ENCODE results near the gene TBX18.

Gene TBX18

GRCh38 chr6:84696166-84696565, 68.2 kb downstream of the TBX18 start:
- H3K4me1 ChIP-seq (ENCODE audit: control insufficient read depth in 1 of 2, insufficient read depth in 2 of 2, low read length in 2 of 2) = no peaks in the 10 kb centered on the region
- H3K36me3 ChIP-seq (ENCODE audit: control insufficient read depth in 1 of 2, insufficient read depth in 2 of 2, low read length in 2 of 2) = no peaks in the 10 kb centered on the region
- no peaks in the 10 kb centered on the region for H3K9me3 ChIP-seq (ENCODE audit: control insufficient read depth in 1 of 2, low read length in 2 of 2)
- no peaks in the 10 kb centered on the region for H3K27me3 ChIP-seq (ENCODE audit: low read depth, low read length)
- no peak overlapping the region for H3K27ac ChIP-seq (ENCODE audit: low read length)
- H3K4me3 ChIP-seq (ENCODE audit: low read depth in 1 of 2, low read length in 2 of 2) = no peak overlapping the region

- Histone ChIP-seq H3K9me3 (ENCODE audit: control insufficient read depth in 1 of 2, low read length in 2 of 2) (no peaks in the 10 kb centered on the region), H3K27me3 (ENCODE audit: low read depth, low read length) (no peaks in the 10 kb centered on the region), H3K27ac (ENCODE audit: low read length) (no peak overlapping the region), H3K4me3 (ENCODE audit: low read depth in 1 of 2, low read length in 2 of 2) (no peak overlapping the region), H3K36me3 (ENCODE audit: control insufficient read depth in 1 of 2, insufficient read depth in 2 of 2, low read length in 2 of 2) (no peaks in the 10 kb centered on the region), H3K4me1 (ENCODE audit: control insufficient read depth in 1 of 2, insufficient read depth in 2 of 2, low read length in 2 of 2) (peaks cover 0 to under 1% of the 10 kb centered on the region in 2 donors)
Measured at GRCh38 chr6:84691978-84692623, 72.3 kb downstream of the TBX18 start.

- Histone ChIP-seq H3K27me3 (ENCODE audit: low read depth, low read length) (no peaks in the 10 kb centered on the region), H3K27ac (ENCODE audit: low read length) (no peak overlapping the region), H3K9me3 (ENCODE audit: control insufficient read depth in 1 of 2, low read length in 2 of 2) (no peaks in the 10 kb centered on the region), H3K36me3 (ENCODE audit: control insufficient read depth in 1 of 2, insufficient read depth in 2 of 2, low read length in 2 of 2) (no peaks in the 10 kb centered on the region), H3K4me1 (ENCODE audit: control insufficient read depth in 1 of 2, insufficient read depth in 2 of 2, low read length in 2 of 2) (peaks cover 0 to 6% of the 10 kb centered on the region in 2 donors), H3K4me3 (ENCODE audit: low read depth in 1 of 2, low read length in 2 of 2) (no peak overlapping the region)
Measured at GRCh38 chr6:84688141-84688873, 76.1 kb downstream of the TBX18 start.

- Histone ChIP-seq H3K27me3 (ENCODE audit: low read depth, low read length) (no peaks in the 10 kb centered on the region), H3K4me3 (ENCODE audit: low read depth in 1 of 2, low read length in 2 of 2) (no peak overlapping the region), H3K27ac (ENCODE audit: low read length) (no peak overlapping the region), H3K4me1 (ENCODE audit: control insufficient read depth in 1 of 2, insufficient read depth in 2 of 2, low read length in 2 of 2) (peaks cover 0 to 6% of the 10 kb centered on the region in 2 donors), H3K36me3 (ENCODE audit: control insufficient read depth in 1 of 2, insufficient read depth in 2 of 2, low read length in 2 of 2) (no peaks in the 10 kb centered on the region), H3K9me3 (ENCODE audit: control insufficient read depth in 1 of 2, low read length in 2 of 2) (no peaks in the 10 kb centered on the region)
Measured at GRCh38 chr6:84687431-84687830, 77.0 kb downstream of the TBX18 start.

GRCh38 chr6:84685983-84686584, 78.3 kb downstream of the TBX18 start:
- Histone ChIP-seq H3K27me3 (ENCODE audit: low read depth, low read length) (no peaks in the 10 kb centered on the region), H3K36me3 (ENCODE audit: control insufficient read depth in 1 of 2, insufficient read depth in 2 of 2, low read length in 2 of 2) (no peaks in the 10 kb centered on the region), H3K9me3 (ENCODE audit: control insufficient read depth in 1 of 2, low read length in 2 of 2) (no peaks in the 10 kb centered on the region), H3K4me3 (ENCODE audit: low read depth in 1 of 2, low read length in 2 of 2) (no peak overlapping the region), H3K27ac (ENCODE audit: low read length) (no peak overlapping the region), H3K4me1 (ENCODE audit: control insufficient read depth in 1 of 2, insufficient read depth in 2 of 2, low read length in 2 of 2) (peaks cover 0 to 6% of the 10 kb centered on the region in 2 donors)

GRCh38 chr6:84681693-84682326, 82.6 kb downstream of the TBX18 start:
- H3K4me3 ChIP-seq (ENCODE audit: low read depth in 1 of 2, low read length in 2 of 2) = no peak overlapping the region
- no peak overlapping the region for H3K27ac ChIP-seq (ENCODE audit: low read length)
- no peaks in the 10 kb centered on the region for H3K36me3 ChIP-seq (ENCODE audit: control insufficient read depth in 1 of 2, insufficient read depth in 2 of 2, low read length in 2 of 2)
- H3K4me1 ChIP-seq (ENCODE audit: control insufficient read depth in 1 of 2, insufficient read depth in 2 of 2, low read length in 2 of 2) = peaks cover 0 to 2% of the 10 kb centered on the region in 2 donors
- H3K9me3 ChIP-seq (ENCODE audit: control insufficient read depth in 1 of 2, low read length in 2 of 2) = no peaks in the 10 kb centered on the region
- H3K27me3 ChIP-seq (ENCODE audit: low read depth, low read length) = no peaks in the 10 kb centered on the region

GRCh38 chr6:84675651-84676050, 88.7 kb downstream of the TBX18 start:
- Histone ChIP-seq H3K9me3 (ENCODE audit: control insufficient read depth in 1 of 2, low read length in 2 of 2) (no peaks in the 10 kb centered on the region), H3K4me1 (ENCODE audit: control insufficient read depth in 1 of 2, insufficient read depth in 2 of 2, low read length in 2 of 2) (no peaks in the 10 kb centered on the region), H3K36me3 (ENCODE audit: control insufficient read depth in 1 of 2, insufficient read depth in 2 of 2, low read length in 2 of 2) (no peaks in the 10 kb centered on the region), H3K27me3 (ENCODE audit: low read depth, low read length) (no peaks in the 10 kb centered on the region), H3K4me3 (ENCODE audit: low read depth in 1 of 2, low read length in 2 of 2) (no peak overlapping the region), H3K27ac (ENCODE audit: low read length) (no peak overlapping the region)

- Histone ChIP-seq H3K4me3 (ENCODE audit: low read depth in 1 of 2, low read length in 2 of 2) (no peak overlapping the region), H3K27me3 (ENCODE audit: low read depth, low read length) (no peaks in the 10 kb centered on the region), H3K9me3 (ENCODE audit: control insufficient read depth in 1 of 2, low read length in 2 of 2) (no peaks in the 10 kb centered on the region), H3K4me1 (ENCODE audit: control insufficient read depth in 1 of 2, insufficient read depth in 2 of 2, low read length in 2 of 2) (no peaks in the 10 kb centered on the region), H3K27ac (ENCODE audit: low read length) (no peak overlapping the region), H3K36me3 (ENCODE audit: control insufficient read depth in 1 of 2, insufficient read depth in 2 of 2, low read length in 2 of 2) (no peaks in the 10 kb centered on the region)
Measured at GRCh38 chr6:84674395-84674794, 90.0 kb downstream of the TBX18 start.

- Histone ChIP-seq H3K27ac (ENCODE audit: low read length) (no peak overlapping the region), H3K4me1 (ENCODE audit: control insufficient read depth in 1 of 2, insufficient read depth in 2 of 2, low read length in 2 of 2) (no peaks in the 10 kb centered on the region), H3K9me3 (ENCODE audit: control insufficient read depth in 1 of 2, low read length in 2 of 2) (no peaks in the 10 kb centered on the region)
Measured at GRCh38 chr6:84671183-84671582, 93.2 kb downstream of the TBX18 start.

GRCh38 chr6:84669945-84670344, 94.5 kb downstream of the TBX18 start:
- Histone ChIP-seq H3K9me3 (ENCODE audit: control insufficient read depth in 1 of 2, low read length in 2 of 2) (no peaks in the 10 kb centered on the region), H3K4me3 (ENCODE audit: low read depth in 1 of 2, low read length in 2 of 2) (no peak overlapping the region), H3K36me3 (ENCODE audit: control insufficient read depth in 1 of 2, insufficient read depth in 2 of 2, low read length in 2 of 2) (no peaks in the 10 kb centered on the region), H3K27ac (ENCODE audit: low read length) (no peak overlapping the region), H3K4me1 (ENCODE audit: control insufficient read depth in 1 of 2, insufficient read depth in 2 of 2, low read length in 2 of 2) (no peaks in the 10 kb centered on the region), H3K27me3 (ENCODE audit: low read depth, low read length) (no peaks in the 10 kb centered on the region)

More at GRCh38 chr6:84671183-84671582, 93.2 kb downstream of the TBX18 start:
- no peaks in the 10 kb centered on the region for H3K36me3 ChIP-seq (ENCODE audit: control insufficient read depth in 1 of 2, insufficient read depth in 2 of 2, low read length in 2 of 2)
- H3K27me3 ChIP-seq (ENCODE audit: low read depth, low read length) = no peaks in the 10 kb centered on the region
- no peak overlapping the region for H3K4me3 ChIP-seq (ENCODE audit: low read depth in 1 of 2, low read length in 2 of 2)
